Right ventricle myocardium inferior (tissue), 1 donor: ENCODE results near the gene SPTBN1. TPM values are rescaled to one million over a fixed set of nuclear protein-coding genes. Genes with fewer than 3 reads are reported as not detected.
A peak's percentile ranks its signal among the peaks of the same experiment; 100 is the strongest.

ENCODE experiments used
- ATAC-seq: fragments of 200-7000 bp; cut with Tn5 transposase; one replicate; pipeline ENCODE4 v1.9.1; 2020; ENCODE audit warnings: mild to moderate bottlenecking, moderate library complexity
- DNase-seq: peaks from one replicate; pipeline ENCODE4 v3.0.0; 2021; ENCODE audit errors: missing footprints
- intact Hi-C: fragments of 100-400 bp; cut with DNase I; formaldehyde crosslinking; loops from one replicate; pipeline ENCODE4 v1.11.0; 2022
- total RNA-seq: library from RNA; stranded (reverse); fragmentation: NEBNext Ultra II Directional; extraction: Animal tissue kit (Norgen Biotek cat#: 25700); gene quantifications from one replicate; pipeline ENCODE4 v1.2.1, GENCODE V29; 2021
- donor health status: DM: no; HTN: yes; CAD: no; lungs with severe emphysema.

SPTBN1 gene
- total RNA-seq, 1 donor from 2014 or later, result 439 TPM

GRCh38 chr2:54429811-54430551 lies 26.1 kb upstream of the SPTBN1 start:
- intact Hi-C loops, result loop anchor here (5.0 kb wide), 1 partner anchor 48 kb away; no protein-coding TSS in a partner anchor
- ATAC-seq (peak; percentile 6), DNase-seq (no peak)

GRCh38 chr2:54430649-54431048 lies 25.5 kb upstream of the SPTBN1 start:
- DNase-seq (no peak), ATAC-seq (peak; percentile 45)
- intact Hi-C loops, result no loop called here

GRCh38 chr2:54432251-54433015 lies 23.7 kb upstream of the SPTBN1 start:
- intact Hi-C loops, result no loop called here
- ATAC-seq, result peak; percentile 38
- DNase-seq, result no peak

- DNase-seq (no peak), ATAC-seq (no peak)
- intact Hi-C loops, result no loop called here
Observed at GRCh38 chr2:54434229-54434628, 21.9 kb upstream of the SPTBN1 start.

- ATAC-seq (no peak), DNase-seq (no peak)
- intact Hi-C loops, result loop anchor here (5.0 kb wide), 2 partner anchors 72 to 138 kb away; no protein-coding TSS in a partner anchor
Observed at GRCh38 chr2:54434711-54435110, 21.4 kb upstream of the SPTBN1 start.

GRCh38 chr2:54435325-54436226 lies 20.6 kb upstream of the SPTBN1 start:
- DNase-seq (no peak), ATAC-seq (peak; percentile 24)
- intact Hi-C loops, result loop anchor here (5.0 kb wide), 2 partner anchors 73 to 137 kb away; no protein-coding TSS in a partner anchor

GRCh38 chr2:54437588-54437987 lies 18.5 kb upstream of the SPTBN1 start:
- ATAC-seq, result no peak
- intact Hi-C loops, result loop anchor here (5.0 kb wide), 2 partner anchors 75 to 135 kb away; no protein-coding TSS in a partner anchor
- no peak for DNase-seq

GRCh38 chr2:54438271-54438670 lies 17.9 kb upstream of the SPTBN1 start:
- intact Hi-C loops, result loop anchor here (5.0 kb wide), 2 partner anchors 76 to 134 kb away; no protein-coding TSS in a partner anchor
- DNase-seq (peak; percentile 77), ATAC-seq (peak; percentile 80)

GRCh38 chr2:54439582-54439981 lies 16.5 kb upstream of the SPTBN1 start:
- intact Hi-C loops, result loop anchor here (5.0 kb wide), 2 partner anchors 77 to 133 kb away; no protein-coding TSS in a partner anchor
- ATAC-seq, result no peak
- DNase-seq, result no peak

- no peak for ATAC-seq
Observed at GRCh38 chr2:54440050-54440449, 16.1 kb upstream of the SPTBN1 start.

GRCh38 chr2:54444503-54444902 lies 11.6 kb upstream of the SPTBN1 start:
- DNase-seq (no peak), ATAC-seq (peak; percentile 31)
- intact Hi-C loops, result no loop called here

More at GRCh38 chr2:54440050-54440449, 16.1 kb upstream of the SPTBN1 start:
- intact Hi-C loops, result no loop called here
- no peak for DNase-seq

GRCh38 chr2:54446122-54446521 lies 10.0 kb upstream of the SPTBN1 start:
- no peak for ATAC-seq
- DNase-seq, result no peak
- intact Hi-C loops, result no loop called here

- intact Hi-C loops, result no loop called here
- DNase-seq (no peak), ATAC-seq (no peak)
Observed at GRCh38 chr2:54446625-54447024, 9.5 kb upstream of the SPTBN1 start.

- DNase-seq (no peak), ATAC-seq (no peak)
- intact Hi-C loops, result loop anchor here (2.0 to 5.0 kb wide), 6 partner anchors 37 to 183 kb away; a partner anchor contains a TSS
Observed at GRCh38 chr2:54454548-54455130, 1.5 kb upstream of the SPTBN1 start.

GRCh38 chr2:54455131-54455562 lies 980 bp upstream of the SPTBN1 start:
- ATAC-seq, result no peak
- intact Hi-C loops, result loop anchor here (2.0 to 5.0 kb wide), 6 partner anchors 38 to 182 kb away; a partner anchor contains a TSS
- DNase-seq, result peak; percentile 48

- intact Hi-C loops, result loop anchor here (5.0 kb wide), 5 partner anchors 39 to 181 kb away; a partner anchor contains a TSS
- DNase-seq (no peak), ATAC-seq (no peak)
Observed at GRCh38 chr2:54456362-54456611, 160 bp downstream of the SPTBN1 start.

GRCh38 chr2:54456612-54457322 lies 640 bp downstream of the SPTBN1 start:
- ATAC-seq (peak; percentile 36), DNase-seq (peak; percentile 70)
- intact Hi-C loops, result loop anchor here (5.0 kb wide), 5 partner anchors 39 to 181 kb away; a partner anchor contains a TSS
